IMR-90 (cell line): ENCODE results near the gene MOB2. TPM values are rescaled to one million over a fixed set of nuclear protein-coding genes. Genes with fewer than 3 reads are reported as not detected.

Experiments
- ATAC-seq: fragments of 200-7000 bp; cut with Tn5 transposase; 2 replicates; pipeline ENCODE4 v1.9.1; 2020; ENCODE audit warnings: low read depth, mild to moderate bottlenecking, moderate library complexity
- BruUV-seq: library from RNA; stranded (reverse); fragments of 400-500 nt; replicated peaks from 2 replicates; lab custom pipeline; 2021; lab: Mats Ljungman, UMichigan
- CTCF ChIA-PET: fragments of 300-600 bp; formaldehyde crosslinking; extraction: SDS; loops from one replicate; lab custom pipeline; 2021; ENCODE audit warnings: antibody characterized with exemption; lab: Yijun Ruan, JAX
- POLR2A ChIA-PET: fragments of 300-600 bp; sonication (Branson Sonifier 250); formaldehyde crosslinking; loops from one replicate; lab custom pipeline; 2022; ENCODE audit warnings: antibody characterized with exemption; ENCODE audit not compliant: unreplicated experiment; lab: Charles Lee
- DNase-seq: peaks from one replicate; pipeline ENCODE4 v3.0.0; 2013
- H2AFZ ChIP-seq: replicated peaks from 2 replicates; pipeline ENCODE3; 2013; ENCODE audit warnings: low read length, mild to moderate bottlenecking; ENCODE audit not compliant: poor library complexity
- H2AK5ac ChIP-seq: 2 replicates; pipeline ENCODE4 v1.6.1; 2013; ENCODE audit warnings: low read depth, low read length, inconsistent platforms
- H2AK9ac ChIP-seq: replicated peaks from 2 replicates; pipeline ENCODE3; 2013; ENCODE audit warnings: mild to moderate bottlenecking, low read depth, low read length, moderate library complexity; ENCODE audit not compliant: poor library complexity
- H2BK120ac ChIP-seq: 2 replicates; pipeline ENCODE4 v1.6.1; 2013; ENCODE audit warnings: low read depth, low read length, inconsistent platforms
- H2BK15ac ChIP-seq: 3 replicates; pipeline ENCODE4 v1.6.1; 2013; ENCODE audit warnings: low read depth, low read length, inconsistent platforms
- H2BK20ac ChIP-seq: 2 replicates; pipeline ENCODE4 v1.6.1; 2013; ENCODE audit warnings: low read depth, mild to moderate bottlenecking, inconsistent platforms, low read length, moderate library complexity
- H2BK5ac ChIP-seq: 2 replicates; pipeline ENCODE4 v1.6.1; 2013; ENCODE audit warnings: mild to moderate bottlenecking, low read depth, low read length, inconsistent platforms; ENCODE audit not compliant: poor library complexity, severe bottlenecking
- H3K14ac ChIP-seq: replicated peaks from 2 replicates; pipeline ENCODE4 v1.6.1; 2013; ENCODE audit warnings: low read depth, low read length, inconsistent platforms
- H3K18ac ChIP-seq: 2 replicates; pipeline ENCODE4 v1.6.1; 2013; ENCODE audit warnings: low read depth, low read length, control low read depth
- H3K23ac ChIP-seq: 2 replicates; pipeline ENCODE4 v1.6.1; 2013; ENCODE audit warnings: low read depth, low read length, inconsistent platforms
- H3K27ac ChIP-seq: 2 replicates; pipeline ENCODE4 v1.5.1; 2013; ENCODE audit warnings: mild to moderate bottlenecking, control low read depth, low read length; ENCODE audit not compliant: insufficient read depth
- H3K27me3 ChIP-seq: 2 replicates; pipeline ENCODE4 v1.6.1; 2013; ENCODE audit warnings: low read length; ENCODE audit not compliant: control insufficient read depth, insufficient read depth
- H3K36me3 ChIP-seq: 2 replicates; pipeline ENCODE4 v1.6.1; 2013; ENCODE audit warnings: low read length, mixed read lengths; ENCODE audit not compliant: control insufficient read depth, insufficient read depth
- H3K4ac ChIP-seq: 2 replicates; pipeline ENCODE4 v1.6.1; 2013; ENCODE audit warnings: low read depth, low read length, inconsistent platforms
- H3K4me1 ChIP-seq: 2 replicates; pipeline ENCODE4 v1.6.1; 2013; ENCODE audit warnings: low read length, mixed read lengths; ENCODE audit not compliant: control insufficient read depth, insufficient read depth
- H3K4me2 ChIP-seq: 2 replicates; pipeline ENCODE4 v1.6.1; 2013; ENCODE audit warnings: low read depth, mild to moderate bottlenecking, control low read depth, low read length, moderate library complexity
- H3K4me3 ChIP-seq: 2 replicates; pipeline ENCODE4 v1.5.1; 2013; ENCODE audit warnings: low read depth, mild to moderate bottlenecking, control low read depth, low read length, moderate library complexity; ENCODE audit not compliant: insufficient read depth
- H3K56ac ChIP-seq: 2 replicates; pipeline ENCODE4 v1.6.1; 2013; ENCODE audit warnings: low read length, inconsistent platforms; ENCODE audit not compliant: insufficient read depth; ENCODE audit errors: extremely low read depth
- H3K79me1 ChIP-seq, 2 experiments: 2 replicates each; pipeline ENCODE4 v1.6.1; 2013; ENCODE audit warnings: low read length in 2 of 2, inconsistent platforms in 1 of 2, low read depth in 1 of 2
- H3K9ac ChIP-seq: 2 replicates; pipeline ENCODE4 v1.6.1; 2013; ENCODE audit warnings: low read depth, low read length, control low read depth
- H3K9me1 ChIP-seq: 2 replicates; pipeline ENCODE4 v1.6.1; 2013; ENCODE audit warnings: low read length, inconsistent platforms; ENCODE audit not compliant: insufficient read depth
- H3K9me3 ChIP-seq: 2 replicates; pipeline ENCODE4 v1.6.1; 2013; ENCODE audit warnings: low read length; ENCODE audit not compliant: control insufficient read depth, insufficient read depth
- H4K20me1 ChIP-seq: 2 replicates; pipeline ENCODE4 v1.6.1; 2013; ENCODE audit warnings: low read length, inconsistent platforms; ENCODE audit not compliant: insufficient read depth
- H4K5ac ChIP-seq: 2 replicates; pipeline ENCODE4 v1.6.1; 2013; ENCODE audit warnings: mild to moderate bottlenecking, low read depth, low read length, control low read depth
- H4K8ac ChIP-seq, 2 experiments: 2 replicates each; pipeline ENCODE4 v1.6.1; 2013; ENCODE audit warnings: low read depth in 2 of 2, low read length in 2 of 2, control low read depth in 1 of 2, inconsistent platforms in 1 of 2
- H4K91ac ChIP-seq: 2 replicates; pipeline ENCODE4 v1.6.1; 2013; ENCODE audit warnings: low read depth, low read length, inconsistent platforms; ENCODE audit not compliant: insufficient read depth
- CEBPB ChIP-seq: IDR thresholded peaks from 2 replicates; pipeline ENCODE4 v1.6.1; 2012; ENCODE audit warnings: low read depth, low read length, improper control_type of control experiment
- CHD1 ChIP-seq: IDR thresholded peaks from 2 replicates; pipeline ENCODE4 v1.6.1; 2012; ENCODE audit warnings: low read depth, low read length, improper control_type of control experiment
- CTCF ChIP-seq: conservative IDR thresholded peaks from 2 replicates; pipeline ENCODE4 v1.5.1; 2012; ENCODE audit warnings: mild to moderate bottlenecking, low read depth, low read length, improper control_type of control experiment
- ELK1 ChIP-seq: fragments of 150-350 bp; IDR thresholded peaks from 2 replicates; pipeline ENCODE4 v1.6.1; 2016; ENCODE audit warnings: low read depth, mild to moderate bottlenecking, low read length, moderate library complexity, borderline replicate concordance
- FOS ChIP-seq: fragments of 150-350 bp; IDR thresholded peaks from 2 replicates; pipeline ENCODE4 v1.6.1; 2016; ENCODE audit warnings: low read depth, low read length
- MAFK ChIP-seq: IDR thresholded peaks from 2 replicates; pipeline ENCODE4 v1.6.1; 2012; ENCODE audit warnings: low read depth, low read length, improper control_type of control experiment
- MAZ ChIP-seq: IDR thresholded peaks from 2 replicates; pipeline ENCODE4 v1.6.1; 2012; ENCODE audit warnings: low read depth, mild to moderate bottlenecking, low read length, improper control_type of control experiment, moderate library complexity, borderline replicate concordance
- MXI1 ChIP-seq: IDR thresholded peaks from 2 replicates; pipeline ENCODE4 v1.6.1; 2012; ENCODE audit warnings: low read depth, mild to moderate bottlenecking, low read length, moderate library complexity, borderline replicate concordance
- NFE2L2 ChIP-seq: fragments of 150-350 bp; IDR thresholded peaks from 2 replicates; pipeline ENCODE4 v1.6.1; 2016; ENCODE audit warnings: low read depth, mild to moderate bottlenecking, low read length
- POLR2A ChIP-seq: IDR thresholded peaks from 2 replicates; pipeline ENCODE4 v1.6.1; 2012; ENCODE audit warnings: mild to moderate bottlenecking, low read depth, low read length
- RAD21 ChIP-seq: IDR thresholded peaks from 2 replicates; pipeline ENCODE4 v1.6.1; 2012; ENCODE audit warnings: low read length, improper control_type of control experiment
- RCOR1 ChIP-seq: IDR thresholded peaks from 2 replicates; pipeline ENCODE4 v1.6.1; 2012; ENCODE audit warnings: mild to moderate bottlenecking, low read length, improper control_type of control experiment; ENCODE audit not compliant: insufficient replicate concordance
- RFX5 ChIP-seq: IDR thresholded peaks from 2 replicates; pipeline ENCODE4 v1.8.0; 2012; ENCODE audit warnings: low read depth, mild to moderate bottlenecking, low read length, moderate library complexity
- SMC3 ChIP-seq: fragments of 150-350 bp; IDR thresholded peaks from 2 replicates; pipeline ENCODE4 v1.6.1; 2016; ENCODE audit warnings: low read depth, mild to moderate bottlenecking, antibody characterized with exemption, low read length, moderate library complexity
- USF2 ChIP-seq: fragments of 150-350 bp; IDR thresholded peaks from 2 replicates; pipeline ENCODE4 v1.6.1; 2017; ENCODE audit warnings: mild to moderate bottlenecking, antibody characterized with exemption, low read length, low read depth
- WGBS, 2 experiments: methylation state at CpG; one replicate each; pipeline versions ENCODE4 v1.1.5 to v1.1.7; 2013; ENCODE audit warnings: missing lambda C conversion rate in 2 of 2; ENCODE audit not compliant: insufficient read length in 1 of 2; ENCODE audit errors: extremely low coverage in 2 of 2; 5-methylcytosine and 5-hydroxymethylcytosine counted together
- dilution Hi-C: fragments of 300-500 bp; cut with HindIII; formaldehyde crosslinking; loops from one replicate; pipeline ENCODE4 v1.14.3; 2018; ENCODE audit warnings: low sequenced_read_pairs; ENCODE audit not compliant: unreplicated experiment
- in situ Hi-C: fragments of 300-500 bp; cut with MboI; formaldehyde crosslinking; loops from 3 replicates; pipeline ENCODE4 v1.14.3; 2019; ENCODE audit warnings: low sequenced_read_pairs, inconsistent platforms, mixed read lengths
- intact Hi-C: fragments of 100-400 bp; cut with micrococcal nuclease; formaldehyde crosslinking; loops from 2 replicates; pipeline ENCODE4 v1.10.0; 2022
- polyA plus RNA-seq, 3 experiments: library from polyadenylated mRNA; depleted of rRNA; stranded (reverse); fragments of >200 nt; gene quantifications; 2 replicates each; pipeline ENCODE4 v1.2.3, GENCODE V29; 2012; ENCODE audit warnings: low replicate concordance in 1 of 3
- total RNA-seq: library from RNA; depleted of rRNA; stranded (reverse); fragments of >200 nt; gene quantifications from 2 replicates; pipeline ENCODE4 v1.2.3, GENCODE V29; 2012

Gene MOB2
- total and polyA plus RNA-seq, 2 of the 4 experiments (the other 2 are of a cell fraction), result 23.7 to 36.2 TPM

GRCh38 chr11:1514336-1515061 lies 27.9 kb upstream of the MOB2 start:
- CTCF ChIA-PET, result no interaction called here
- intact Hi-C loops, result loop anchor here (1.0 kb wide), 4 partner anchors 221 to 400 kb away; no protein-coding TSS in a partner anchor
- no peak for TF ChIP-seq USF2
- TF ChIP-seq RCOR1, result no peak
- TF ChIP-seq MAFK, result no peak
- TF ChIP-seq ELK1, result no peak
- TF ChIP-seq CEBPB, result no peak
- TF ChIP-seq POLR2A, result no peak
- TF ChIP-seq SMC3, result no peak
- TF ChIP-seq NFE2L2, result no peak
- TF ChIP-seq CHD1, result no peak
- TF ChIP-seq RFX5, result no peak
- no peak for TF ChIP-seq MXI1
- no peak for TF ChIP-seq MAZ
- no peak for TF ChIP-seq FOS
- no peak for TF ChIP-seq CTCF
- TF ChIP-seq RAD21, result no peak

More at GRCh38 chr11:1514336-1515061, 27.9 kb upstream of the MOB2 start:
- dilution Hi-C loops, result no loop called here
- no peak overlapping the region for H2AFZ ChIP-seq
- BruUV-seq, result no TSS peak
- no peak overlapping the region for H2AK5ac ChIP-seq
- H4K8ac ChIP-seq, result no peak overlapping the region
- H4K91ac ChIP-seq, result no peak overlapping the region
- in situ Hi-C loops, result loop anchor here (25.0 kb wide), 1 partner anchor 302 kb away; the partner anchor contains the start of gene MUC5B
- H2BK120ac ChIP-seq, result no peak overlapping the region
- ATAC-seq, result no peak
- H3K9me1 ChIP-seq, result peaks cover 3% of the 10 kb centered on the region; the same call in 1 of the 2 replicates
- no peak overlapping the region for H3K9ac ChIP-seq
- H3K36me3 ChIP-seq, result no peaks in the 10 kb centered on the region
- no peak overlapping the region for H3K23ac ChIP-seq
- H3K79me1 ChIP-seq, result peaks cover 41 to 71% of the 10 kb centered on the region in 2 experiments
- H2AK9ac ChIP-seq, result no peak overlapping the region
- no peak overlapping the region for H3K4ac ChIP-seq
- no peak overlapping the region for H3K18ac ChIP-seq
- no peak for DNase-seq
- no peaks in the 10 kb centered on the region for H3K27me3 ChIP-seq
- no peak overlapping the region for H2BK20ac ChIP-seq
- H4K20me1 ChIP-seq, result peaks cover 82% of the 10 kb centered on the region
- H3K27ac ChIP-seq, result no peak overlapping the region
- H3K9me3 ChIP-seq, result no peaks in the 10 kb centered on the region
- WGBS, 2 experiments, result 76% methylated on average over 21 of the region's 31 CpGs; no CpG with 5 or more reads in 1 of the 2 experiments
- H3K4me2 ChIP-seq, result no peak overlapping the region
- H3K14ac ChIP-seq, result no peak overlapping the region
- no peak overlapping the region for H4K5ac ChIP-seq
- H3K56ac ChIP-seq, result no peak overlapping the region
- H3K4me1 ChIP-seq, result peaks cover 12% of the 10 kb centered on the region
- POLR2A ChIA-PET, result no interaction called here
- no peak overlapping the region for H2BK5ac ChIP-seq
- no peak overlapping the region for H2BK15ac ChIP-seq
- no peak overlapping the region for H3K4me3 ChIP-seq
